ENCODE measurements around the gene SORL1. TPM values are rescaled to one million over a fixed set of nuclear protein-coding genes. Genes with fewer than 3 reads are reported as not detected.

The SORL1 gene
- total RNA-seq, 1 donor from 2014 or later: 11.1 TPM

- peaks cover 12% of the 10 kb centered on the region for H3K36me3 Mint-ChIP-seq (ENCODE audit: unreplicated experiment)
- H3K27ac Mint-ChIP-seq (ENCODE audit: unreplicated experiment): no peak overlapping the region
- no peaks in the 10 kb centered on the region for H3K4me1 Mint-ChIP-seq (ENCODE audit: low read depth, unreplicated experiment)
- H3K9me3 Mint-ChIP-seq (ENCODE audit: unreplicated experiment): peaks cover 4% of the 10 kb centered on the region
- no peak for DNase-seq
- no peak for TF ChIP-seq CTCF (IDR thresholded peaks at IDR 0.05; ENCODE audit: partially characterized antibody, unreplicated experiment)
- no peaks in the 10 kb centered on the region for H3K27me3 Mint-ChIP-seq (ENCODE audit: unreplicated experiment)
- H3K4me3 Mint-ChIP-seq (ENCODE audit: unreplicated experiment): no peak overlapping the region
These were observed 161.6 kb downstream of the SORL1 start for GRCh38 chr11:121613724-121614123.

GRCh38 chr11:121614636-121615240 lies 162.6 kb downstream of the SORL1 start:
- no peak for TF ChIP-seq CTCF (IDR thresholded peaks at IDR 0.05; ENCODE audit: partially characterized antibody, unreplicated experiment)
- Mint-ChIP-seq H3K36me3 (ENCODE audit: unreplicated experiment) (peaks cover 9% of the 10 kb centered on the region), H3K4me1 (ENCODE audit: low read depth, unreplicated experiment) (no peaks in the 10 kb centered on the region), H3K27me3 (ENCODE audit: unreplicated experiment) (no peaks in the 10 kb centered on the region), H3K9me3 (ENCODE audit: unreplicated experiment) (peaks cover 2% of the 10 kb centered on the region), H3K27ac (ENCODE audit: unreplicated experiment) (no peak overlapping the region), H3K4me3 (ENCODE audit: unreplicated experiment) (no peak overlapping the region)
- no peak for DNase-seq

- Mint-ChIP-seq H3K4me1 (ENCODE audit: low read depth, unreplicated experiment) (no peaks in the 10 kb centered on the region), H3K9me3 (ENCODE audit: unreplicated experiment) (peaks cover 2% of the 10 kb centered on the region), H3K27ac (ENCODE audit: unreplicated experiment) (no peak overlapping the region), H3K36me3 (ENCODE audit: unreplicated experiment) (peaks cover 5% of the 10 kb centered on the region), H3K4me3 (ENCODE audit: unreplicated experiment) (no peak overlapping the region), H3K27me3 (ENCODE audit: unreplicated experiment) (no peaks in the 10 kb centered on the region)
- no peak for DNase-seq
- no peak for TF ChIP-seq CTCF (IDR thresholded peaks at IDR 0.05; ENCODE audit: partially characterized antibody, unreplicated experiment)
These were observed 163.4 kb downstream of the SORL1 start for GRCh38 chr11:121615501-121615900.

- Mint-ChIP-seq H3K9me3 (ENCODE audit: unreplicated experiment) (peaks cover 2% of the 10 kb centered on the region), H3K4me1 (ENCODE audit: low read depth, unreplicated experiment) (no peaks in the 10 kb centered on the region), H3K36me3 (ENCODE audit: unreplicated experiment) (peaks cover 5% of the 10 kb centered on the region), H3K27me3 (ENCODE audit: unreplicated experiment) (no peaks in the 10 kb centered on the region), H3K4me3 (ENCODE audit: unreplicated experiment) (no peak overlapping the region), H3K27ac (ENCODE audit: unreplicated experiment) (no peak overlapping the region)
- DNase-seq: no peak
- TF ChIP-seq CTCF (IDR thresholded peaks at IDR 0.05; ENCODE audit: partially characterized antibody, unreplicated experiment): no peak
These were observed 166.4 kb downstream of the SORL1 start for GRCh38 chr11:121618516-121618915.

GRCh38 chr11:121625777-121626506 lies 173.8 kb downstream of the SORL1 start:
- Mint-ChIP-seq H3K27me3 (ENCODE audit: unreplicated experiment) (peaks cover 1% of the 10 kb centered on the region), H3K4me1 (ENCODE audit: low read depth, unreplicated experiment) (no peaks in the 10 kb centered on the region), H3K36me3 (ENCODE audit: unreplicated experiment) (no peaks in the 10 kb centered on the region), H3K9me3 (ENCODE audit: unreplicated experiment) (peaks cover 2% of the 10 kb centered on the region), H3K27ac (ENCODE audit: unreplicated experiment) (no peak overlapping the region), H3K4me3 (ENCODE audit: unreplicated experiment) (no peak overlapping the region)
- no peak for TF ChIP-seq CTCF (IDR thresholded peaks at IDR 0.05; ENCODE audit: partially characterized antibody, unreplicated experiment)
- no peak for DNase-seq

Measured in glutamatergic neuron (in vitro differentiated cells).